Measurements from ENCODE around the gene ABCA12.

Gene ABCA12

GRCh38 chr2:215036314-215036713 lies 102.1 kb downstream of the ABCA12 start:
- no peak for DNase-seq (ENCODE audit: low read depth)

- DNase-seq (ENCODE audit: low read depth): no peak
Measured at GRCh38 chr2:215034154-215034553, 104.3 kb downstream of the ABCA12 start.

GRCh38 chr2:215032153-215032552 lies 106.3 kb downstream of the ABCA12 start:
- DNase-seq (ENCODE audit: low read depth): no peak

GRCh38 chr2:215031321-215031720 lies 107.1 kb downstream of the ABCA12 start:
- DNase-seq (ENCODE audit: low read depth): no peak

GRCh38 chr2:215029936-215030335 lies 108.5 kb downstream of the ABCA12 start:
- no peak for DNase-seq (ENCODE audit: low read depth)

- DNase-seq (ENCODE audit: low read depth): no peak
Measured at GRCh38 chr2:215028231-215028630, 110.2 kb downstream of the ABCA12 start.

GRCh38 chr2:215027779-215028178 lies 110.6 kb downstream of the ABCA12 start:
- DNase-seq (ENCODE audit: low read depth): no peak

GRCh38 chr2:215022910-215023309 lies 115.5 kb downstream of the ABCA12 start:
- no peak for DNase-seq (ENCODE audit: low read depth)

GRCh38 chr2:215022418-215022817 lies 116.0 kb downstream of the ABCA12 start:
- DNase-seq (ENCODE audit: low read depth): no peak

- DNase-seq (ENCODE audit: low read depth): no peak
Measured at GRCh38 chr2:215020283-215020682, 118.1 kb downstream of the ABCA12 start.

- no peak for DNase-seq (ENCODE audit: low read depth)
Measured at GRCh38 chr2:215019521-215020145, 118.8 kb downstream of the ABCA12 start.

- no peak for DNase-seq (ENCODE audit: low read depth)
Measured at GRCh38 chr2:215019085-215019484, 119.3 kb downstream of the ABCA12 start.

- no peak for DNase-seq (ENCODE audit: low read depth)
Measured at GRCh38 chr2:215015421-215015820, 123.0 kb downstream of the ABCA12 start.

- DNase-seq (ENCODE audit: low read depth): no peak
Measured at GRCh38 chr2:215010390-215010789, 128.0 kb downstream of the ABCA12 start.

- DNase-seq (ENCODE audit: low read depth): no peak
Measured at GRCh38 chr2:215003001-215003400, 135.4 kb downstream of the ABCA12 start.

- no peak for DNase-seq (ENCODE audit: low read depth)
Measured at GRCh38 chr2:215002500-215002899, 135.9 kb downstream of the ABCA12 start.

- DNase-seq (ENCODE audit: low read depth): no peak
Measured at GRCh38 chr2:215000721-215001120, 137.7 kb downstream of the ABCA12 start.

GRCh38 chr2:214995926-214996670 lies 142.3 kb downstream of the ABCA12 start:
- DNase-seq (ENCODE audit: low read depth): no peak

- no peak for DNase-seq (ENCODE audit: low read depth)
Measured at GRCh38 chr2:214995409-214995808, 143.0 kb downstream of the ABCA12 start.

GRCh38 chr2:214992911-214993310 lies 145.5 kb downstream of the ABCA12 start:
- DNase-seq (ENCODE audit: low read depth): no peak

- DNase-seq (ENCODE audit: low read depth): no peak
Measured at GRCh38 chr2:214989187-214989586, 149.2 kb downstream of the ABCA12 start.

GRCh38 chr2:214987261-214987660 lies 151.2 kb downstream of the ABCA12 start:
- no peak for DNase-seq (ENCODE audit: low read depth)

- DNase-seq (ENCODE audit: low read depth): no peak
Measured at GRCh38 chr2:214985619-214986018, 152.8 kb downstream of the ABCA12 start.

- no peak for DNase-seq (ENCODE audit: low read depth)
Measured at GRCh38 chr2:214966420-214966819, 172.0 kb downstream of the ABCA12 start.

Data from activated T-helper 1 cell treated with Interleukin-2 at 50 U/mL for 16 hours (primary cell).